ENCODE measurements around the gene GPR161.

DNA sequence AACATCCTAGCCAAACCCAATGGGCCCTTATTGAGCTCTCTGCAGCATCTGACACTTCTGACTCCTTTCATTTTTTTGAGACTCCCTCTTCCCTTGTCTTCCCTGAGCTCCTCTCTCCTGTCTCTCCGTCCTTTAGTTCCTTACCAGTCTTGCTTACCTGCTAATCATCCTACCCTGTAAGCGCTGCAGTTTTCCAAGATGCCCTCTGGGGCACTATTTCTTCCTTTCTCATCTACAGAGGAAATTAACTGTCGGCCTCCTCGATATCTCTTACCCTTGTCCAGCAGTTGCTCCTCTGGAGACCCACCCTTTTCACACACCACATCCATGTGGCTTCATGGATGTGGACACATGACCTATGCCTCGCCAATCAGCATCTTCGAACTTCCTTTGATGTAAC is 6.8 kb downstream of the GPR161 start:
- no peak for TF ChIP-seq POLR2A (IDR thresholded peaks at IDR 0.05)
- TF ChIP-seq, protein P1, sequence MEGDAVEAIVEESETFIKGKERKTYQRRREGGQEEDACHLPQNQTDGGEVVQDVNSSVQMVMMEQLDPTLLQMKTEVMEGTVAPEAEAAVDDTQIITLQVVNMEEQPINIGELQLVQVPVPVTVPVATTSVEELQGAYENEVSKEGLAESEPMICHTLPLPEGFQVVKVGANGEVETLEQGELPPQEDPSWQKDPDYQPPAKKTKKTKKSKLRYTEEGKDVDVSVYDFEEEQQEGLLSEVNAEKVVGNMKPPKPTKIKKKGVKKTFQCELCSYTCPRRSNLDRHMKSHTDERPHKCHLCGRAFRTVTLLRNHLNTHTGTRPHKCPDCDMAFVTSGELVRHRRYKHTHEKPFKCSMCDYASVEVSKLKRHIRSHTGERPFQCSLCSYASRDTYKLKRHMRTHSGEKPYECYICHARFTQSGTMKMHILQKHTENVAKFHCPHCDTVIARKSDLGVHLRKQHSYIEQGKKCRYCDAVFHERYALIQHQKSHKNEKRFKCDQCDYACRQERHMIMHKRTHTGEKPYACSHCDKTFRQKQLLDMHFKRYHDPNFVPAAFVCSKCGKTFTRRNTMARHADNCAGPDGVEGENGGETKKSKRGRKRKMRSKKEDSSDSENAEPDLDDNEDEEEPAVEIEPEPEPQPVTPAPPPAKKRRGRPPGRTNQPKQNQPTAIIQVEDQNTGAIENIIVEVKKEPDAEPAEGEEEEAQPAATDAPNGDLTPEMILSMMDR (IDR thresholded peaks at IDR 0.05): no peak
